Ovary (tissue), 9 donors: Measurements from ENCODE around the gene LSR. TPM values are rescaled to one million over a fixed set of nuclear protein-coding genes. Genes with fewer than 3 reads are reported as not detected.
A peak's percentile ranks its signal among the peaks of the same experiment; 100 is the strongest.

Experiments
- DNase-seq, 5 donors: peaks; one replicate each; pipeline ENCODE4 v3.0.0-alpha.2; 2019 to 2020
- H3K27ac ChIP-seq, 2 donors: fragments of 200-600 bp; one replicate each; pipeline versions ENCODE4 v1.5.1 to v1.8.0; 2019 to 2022
- H3K27me3 ChIP-seq: fragments of 200-600 bp; one replicate; pipeline ENCODE4 v1.8.0; 2022
- H3K36me3 ChIP-seq: fragments of 200-600 bp; sonication (generic); one replicate; pipeline ENCODE4 v1.5.1; 2019
- H3K4me1 ChIP-seq: one replicate; pipeline ENCODE4 v1.8.1; 2013; ENCODE audit warnings: mild to moderate bottlenecking, moderate library complexity; ENCODE audit not compliant: insufficient read depth
- H3K4me3 ChIP-seq: fragments of 200-600 bp; sonication (generic); one replicate; pipeline ENCODE4 v1.5.1; 2017
- H3K9me3 ChIP-seq, 2 donors: fragments of 200-600 bp in 1 of 2; sonication (generic) in 1 of 2; one replicate each; pipeline versions ENCODE4 v1.5.1 to v1.8.1; 2013 to 2019; ENCODE audit warnings: mild to moderate bottlenecking in 1 of 2, moderate library complexity in 1 of 2
- EP300 ChIP-seq: sonication (generic); formaldehyde crosslinking; IDR thresholded peaks from one replicate; pipeline ENCODE4 v1.6.1; 2017; ENCODE audit warnings: antibody characterized with exemption
- POLR2A ChIP-seq: fragments of 450-650 bp; IDR thresholded peaks from one replicate; pipeline ENCODE4 v1.6.1; 2017; ENCODE audit warnings: antibody characterized with exemption, mild to moderate bottlenecking, moderate library complexity
- WGBS, 3 donors: extraction: QIAGEN DNeasy Blood & Tissue Kit in 1 of 3; methylation state at CpG; one replicate each; pipeline versions ENCODE4 v1.1.5 to v1.1.7; 2013 to 2017; 5-methylcytosine and 5-hydroxymethylcytosine counted together
- intact Hi-C, 4 donors: fragments of 100-400 bp; cut with DNase I; formaldehyde crosslinking; loops; one replicate each; pipeline versions ENCODE4 v1.11.0 to v1.15.1; 2022 to 2023
- polyA plus RNA-seq, 2 donors: library from polyadenylated mRNA; stranded (reverse); fragments of 200-250 nt in 1 of 2; fragments of 350-450 nt in 1 of 2; fragmentation: Illumina TruSeq in 1 of 2; extraction: RNeasy Lipid Tissue Mini Kit (QIAGEN cat#74804) in 1 of 2; gene quantifications; one replicate each; pipeline ENCODE4 v1.2.3, GENCODE V29; 2013 to 2014
- total RNA-seq, 7 donors: library from RNA; depleted of rRNA in 2 of 7; stranded (reverse); fragments of >200 nt in 2 of 7; fragmentation: NEBNext Ultra II Directional in 3 of 7; extraction: Animal tissue kit (Norgen Biotek cat#: 25700) in 3 of 7; gene quantifications; one replicate each; pipeline versions ENCODE4 v1.1.0 to v1.2.4, GENCODE V29; 2016 to 2023
- TF ChIP-seq, protein P1 (sequence below), 3 donors: fragments of 450-650 bp in 2 of 3; fragments of 200-600 bp in 1 of 3; IDR thresholded peaks; one replicate each; pipeline versions ENCODE4 v1.5.1 to v1.8.0; 2016 to 2022; ENCODE audit warnings: antibody characterized with exemption in 3 of 3, mild to moderate bottlenecking in 1 of 3
- donor health status: DM: no; HTN: no; CAD: no; lungs with moderate emphysema.
- donor health status: DM: no; HTN: no; CAD: no.
- donor health status: Bipolar disorder and iron deficiency.
- donor health status: DM: yes; HTN: yes; CAD: no.
- donor health status: DM: no; HTN: no; CAD: no.
- donor health status: DM: yes; HTN: yes; CAD: no.

Gene LSR
- total and polyA plus RNA-seq, 9 donors: 3.3 to 69.8 (median 12.9) TPM

DNA sequence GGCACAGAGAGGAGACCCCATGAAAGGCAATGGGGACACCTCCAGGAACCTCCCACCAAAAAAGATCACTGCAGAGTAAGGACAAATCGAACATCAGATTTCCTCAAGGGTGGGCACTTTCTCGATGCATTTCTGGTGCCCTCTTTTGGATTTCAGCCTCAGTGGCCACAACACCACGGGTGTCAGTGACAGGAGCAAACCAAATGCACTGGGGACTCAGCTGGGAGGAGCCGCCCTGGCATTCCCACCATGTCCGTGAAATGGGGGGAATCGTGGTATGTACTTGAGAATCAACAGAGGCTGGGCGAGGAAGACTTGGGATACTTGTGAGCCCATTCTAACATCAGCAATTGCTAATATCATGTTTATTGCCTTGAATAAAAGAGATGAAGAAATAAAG is 36.6 kb upstream of the LSR start:
- Histone ChIP-seq H3K27ac (no peak overlapping the region), H3K27me3 (no peaks in the 10 kb centered on the region), H3K9me3 (no peaks in the 10 kb centered on the region), H3K36me3 (no peaks in the 10 kb centered on the region), H3K4me1 (peaks cover 8% of the 10 kb centered on the region), H3K4me3 (no peak overlapping the region)
- TF ChIP-seq POLR2A (no peak), EP300 (no peak)
- TF ChIP-seq, protein P1, sequence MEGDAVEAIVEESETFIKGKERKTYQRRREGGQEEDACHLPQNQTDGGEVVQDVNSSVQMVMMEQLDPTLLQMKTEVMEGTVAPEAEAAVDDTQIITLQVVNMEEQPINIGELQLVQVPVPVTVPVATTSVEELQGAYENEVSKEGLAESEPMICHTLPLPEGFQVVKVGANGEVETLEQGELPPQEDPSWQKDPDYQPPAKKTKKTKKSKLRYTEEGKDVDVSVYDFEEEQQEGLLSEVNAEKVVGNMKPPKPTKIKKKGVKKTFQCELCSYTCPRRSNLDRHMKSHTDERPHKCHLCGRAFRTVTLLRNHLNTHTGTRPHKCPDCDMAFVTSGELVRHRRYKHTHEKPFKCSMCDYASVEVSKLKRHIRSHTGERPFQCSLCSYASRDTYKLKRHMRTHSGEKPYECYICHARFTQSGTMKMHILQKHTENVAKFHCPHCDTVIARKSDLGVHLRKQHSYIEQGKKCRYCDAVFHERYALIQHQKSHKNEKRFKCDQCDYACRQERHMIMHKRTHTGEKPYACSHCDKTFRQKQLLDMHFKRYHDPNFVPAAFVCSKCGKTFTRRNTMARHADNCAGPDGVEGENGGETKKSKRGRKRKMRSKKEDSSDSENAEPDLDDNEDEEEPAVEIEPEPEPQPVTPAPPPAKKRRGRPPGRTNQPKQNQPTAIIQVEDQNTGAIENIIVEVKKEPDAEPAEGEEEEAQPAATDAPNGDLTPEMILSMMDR (IDR thresholded peaks at IDR 0.05): no peak
- intact Hi-C loops: no loop called here
- DNase-seq: no peak
- WGBS, 3 donors: 65 to 82% (median 69%) methylated on average over 7 of the region's 7 CpGs

DNA sequence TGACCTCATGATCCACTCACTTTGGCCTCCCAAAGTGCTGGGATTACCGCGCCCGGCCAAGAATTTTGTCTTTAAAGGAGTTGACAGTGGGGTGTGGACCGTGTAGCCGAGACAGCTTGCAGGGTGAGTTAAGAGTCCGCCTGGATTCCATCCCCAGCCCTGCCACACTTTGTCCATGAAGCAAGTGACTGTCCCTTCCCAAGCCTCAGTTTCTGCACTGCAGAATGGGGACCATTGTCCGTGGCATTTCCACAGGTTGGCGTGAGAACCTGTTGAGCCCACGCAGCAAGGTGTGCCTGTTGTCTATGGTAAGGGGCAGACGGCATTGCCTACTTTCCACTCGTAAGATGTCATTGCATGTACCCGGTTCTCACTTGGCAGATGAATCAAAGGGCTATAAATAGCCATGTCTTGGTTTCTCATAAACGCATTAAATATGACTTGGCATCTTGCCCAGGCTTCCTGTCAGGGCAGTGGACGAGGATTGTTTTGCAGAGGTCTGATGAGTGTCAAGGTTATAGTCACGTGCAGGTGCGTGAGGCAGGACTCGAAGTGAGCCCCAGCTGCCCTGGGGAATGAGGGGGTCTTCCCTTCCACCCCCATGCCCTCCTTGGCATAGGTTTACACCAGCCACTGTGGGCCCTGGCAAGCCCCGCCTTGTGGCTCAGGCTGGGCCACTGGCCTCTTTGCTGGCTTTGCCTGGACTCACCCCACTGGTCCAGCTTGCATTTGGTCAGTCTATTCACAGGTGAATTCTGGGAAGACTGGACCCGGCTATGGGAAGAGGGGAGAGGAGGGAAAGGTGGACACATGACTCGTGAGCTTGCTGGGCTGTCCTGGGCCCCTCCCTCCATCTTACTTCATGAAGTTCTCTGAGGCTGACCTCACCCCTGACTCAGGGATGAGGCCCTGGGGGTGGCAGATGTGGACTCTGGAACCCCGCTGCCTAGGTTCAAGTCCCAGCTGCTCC is 34.9 kb upstream of the LSR start:
- TF ChIP-seq EP300: peak; percentile 10
- TF ChIP-seq, protein P1 (IDR thresholded peaks at IDR 0.05): no peak
- Histone ChIP-seq H3K27ac (peak overlapping the region in 1 of 2 donors; percentile 36), H3K27me3 (no peaks in the 10 kb centered on the region), H3K4me3 (no peak overlapping the region), H3K36me3 (no peaks in the 10 kb centered on the region), H3K9me3 (no peaks in the 10 kb centered on the region), H3K4me1 (peaks cover 8% of the 10 kb centered on the region)
- intact Hi-C loops: no loop called here
- 14 to 19% (median 17%) methylated on average over 21 of the region's 21 CpGs for WGBS, 3 donors
- peak in 4 of 5 donors; percentile 27 to 48 (median 34) for DNase-seq

DNA sequence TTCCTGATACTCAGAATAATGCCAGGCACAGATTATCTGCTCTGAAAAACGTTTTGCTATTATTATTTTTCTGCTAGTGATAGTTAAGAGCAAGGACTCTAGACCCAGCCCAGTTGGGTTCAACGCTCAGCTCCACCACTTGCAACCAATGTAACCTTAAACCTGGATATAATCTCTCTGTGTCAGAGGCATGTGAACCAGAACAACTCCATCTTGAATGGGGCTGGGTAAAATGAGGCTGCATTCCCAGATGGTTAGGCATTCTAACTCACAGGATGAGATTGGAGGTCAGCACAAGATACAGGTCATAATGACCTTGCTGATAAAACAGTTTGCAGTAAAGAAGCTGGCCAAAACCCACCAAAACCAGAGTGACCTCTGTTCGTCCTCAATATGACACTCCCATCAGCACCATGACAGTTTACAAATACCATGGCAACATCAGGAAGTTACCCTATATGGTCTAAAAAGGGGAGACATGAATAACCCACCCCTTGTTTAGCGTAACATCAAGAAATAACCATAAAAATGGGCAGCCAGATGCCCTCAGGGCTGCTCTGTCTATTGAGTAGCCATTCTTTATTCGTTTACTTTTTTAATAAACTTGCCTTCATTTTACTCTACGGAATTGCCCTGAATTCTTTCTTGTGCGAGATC is 33.9 kb upstream of the LSR start:
- Histone ChIP-seq H3K36me3 (no peaks in the 10 kb centered on the region), H3K9me3 (no peaks in the 10 kb centered on the region), H3K4me1 (peaks cover 8% of the 10 kb centered on the region), H3K27me3 (no peaks in the 10 kb centered on the region), H3K27ac (no peak overlapping the region), H3K4me3 (no peak overlapping the region)
- DNase-seq: no peak
- WGBS, 3 donors: 63 to 69% (median 69%) methylated on average over 7 of the region's 7 CpGs
- TF ChIP-seq POLR2A (no peak), EP300 (no peak)
- TF ChIP-seq, protein P1 (IDR thresholded peaks at IDR 0.05): no peak
- intact Hi-C loops: no loop called here

DNA sequence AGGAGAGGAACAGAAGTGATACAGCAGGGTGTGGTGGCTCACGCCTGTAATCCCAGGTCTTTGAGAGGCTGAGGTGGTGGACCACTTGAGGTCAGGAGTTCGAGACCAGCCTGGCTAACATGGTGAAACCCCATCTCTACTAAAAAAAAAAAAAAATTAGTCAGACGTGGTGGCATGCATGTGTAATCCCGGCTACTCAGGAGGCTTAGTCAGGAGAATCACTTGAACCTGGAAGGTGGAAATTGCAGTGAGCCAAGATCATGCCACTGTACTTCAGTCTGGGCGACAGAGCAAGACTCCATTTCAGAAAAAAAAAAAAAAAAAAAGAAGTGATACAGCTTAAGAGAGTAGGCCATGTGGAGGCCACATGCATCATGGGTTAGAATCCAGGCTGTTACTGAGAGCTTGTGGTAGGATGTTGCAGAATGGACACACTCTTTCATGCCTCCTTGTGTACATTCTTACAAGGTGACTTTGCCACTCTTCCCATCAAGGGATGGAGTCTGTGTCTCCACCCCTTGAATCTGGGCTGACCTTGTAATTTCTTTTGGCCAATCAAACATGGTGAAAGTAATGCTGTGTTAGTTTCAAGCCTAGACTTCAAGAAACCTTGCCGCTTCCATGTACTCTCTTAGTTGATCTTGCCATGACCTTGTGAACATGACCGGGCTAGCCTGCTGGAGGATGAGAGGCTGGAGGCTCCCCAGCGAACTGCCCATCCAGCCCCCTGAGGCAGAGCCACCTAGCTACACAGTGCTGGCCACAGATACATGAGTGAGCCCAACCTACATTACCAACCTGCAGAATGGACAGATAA is 32.6 kb upstream of the LSR start:
- intact Hi-C loops: no loop called here
- H3K4me3 ChIP-seq: no peak overlapping the region
- H3K36me3 ChIP-seq: no peaks in the 10 kb centered on the region
- TF ChIP-seq EP300 (no peak), POLR2A (no peak)
- H3K9me3 ChIP-seq: no peaks in the 10 kb centered on the region
- no peak overlapping the region for H3K27ac ChIP-seq
- peaks cover 8% of the 10 kb centered on the region for H3K4me1 ChIP-seq
- DNase-seq: no peak
- 81 to 84% (median 83%) methylated on average over 8 of the region's 8 CpGs for WGBS, 3 donors
- H3K27me3 ChIP-seq: no peaks in the 10 kb centered on the region
